Neural progenitor cell (in vitro differentiated cells): ENCODE measurements around the gene LYRM4.

Source experiments
- EZH2 ChIP-seq: fragments of 200-600 bp; sonication (generic); IDR thresholded peaks from 2 replicates; pipeline ENCODE4 v1.6.1; 2017; ENCODE audit warnings: antibody characterized with exemption, mild to moderate bottlenecking, moderate library complexity
- EZH2phosphoT487 ChIP-seq: fragments of 200-600 bp; sonication (generic); IDR thresholded peaks from 2 replicates; pipeline ENCODE4 v1.6.1; 2017; ENCODE audit warnings: antibody characterized with exemption
- TF ChIP-seq, protein P1 (sequence below): fragments of 200-600 bp; sonication (generic); IDR thresholded peaks from 2 replicates; pipeline ENCODE4 v1.5.1; 2017; ENCODE audit warnings: antibody characterized with exemption, mild to moderate bottlenecking

DNA sequence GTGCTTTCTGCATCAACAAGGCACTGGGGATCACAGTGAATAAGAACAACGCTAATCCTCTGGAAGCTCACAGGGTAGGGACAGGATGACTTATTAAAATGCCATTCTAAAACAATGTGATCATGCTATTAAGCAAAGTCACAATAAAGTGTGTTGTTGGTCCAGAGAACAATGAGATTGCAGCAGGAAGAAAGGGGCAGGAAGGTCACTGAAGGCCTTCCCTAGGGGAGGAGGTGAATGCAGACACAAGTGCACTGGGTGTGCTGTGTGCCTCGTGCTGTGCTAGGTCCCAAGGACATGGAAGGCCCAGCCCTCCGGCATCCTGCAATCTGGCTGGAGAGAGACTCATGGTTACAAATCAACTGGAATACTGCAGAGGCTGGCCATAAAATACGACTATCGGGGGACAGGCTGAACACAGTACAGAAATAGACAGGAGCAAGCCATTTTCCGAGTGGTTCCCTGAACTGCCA, 55.7 kb downstream of the LYRM4 start:
- TF ChIP-seq, protein P1, sequence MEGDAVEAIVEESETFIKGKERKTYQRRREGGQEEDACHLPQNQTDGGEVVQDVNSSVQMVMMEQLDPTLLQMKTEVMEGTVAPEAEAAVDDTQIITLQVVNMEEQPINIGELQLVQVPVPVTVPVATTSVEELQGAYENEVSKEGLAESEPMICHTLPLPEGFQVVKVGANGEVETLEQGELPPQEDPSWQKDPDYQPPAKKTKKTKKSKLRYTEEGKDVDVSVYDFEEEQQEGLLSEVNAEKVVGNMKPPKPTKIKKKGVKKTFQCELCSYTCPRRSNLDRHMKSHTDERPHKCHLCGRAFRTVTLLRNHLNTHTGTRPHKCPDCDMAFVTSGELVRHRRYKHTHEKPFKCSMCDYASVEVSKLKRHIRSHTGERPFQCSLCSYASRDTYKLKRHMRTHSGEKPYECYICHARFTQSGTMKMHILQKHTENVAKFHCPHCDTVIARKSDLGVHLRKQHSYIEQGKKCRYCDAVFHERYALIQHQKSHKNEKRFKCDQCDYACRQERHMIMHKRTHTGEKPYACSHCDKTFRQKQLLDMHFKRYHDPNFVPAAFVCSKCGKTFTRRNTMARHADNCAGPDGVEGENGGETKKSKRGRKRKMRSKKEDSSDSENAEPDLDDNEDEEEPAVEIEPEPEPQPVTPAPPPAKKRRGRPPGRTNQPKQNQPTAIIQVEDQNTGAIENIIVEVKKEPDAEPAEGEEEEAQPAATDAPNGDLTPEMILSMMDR = no peak
- no peak for TF ChIP-seq EZH2phosphoT487
- no peak for TF ChIP-seq EZH2
